Measurements from ENCODE around the gene NAB2. TPM values are rescaled to one million over a fixed set of nuclear protein-coding genes. Genes with fewer than 3 reads are reported as not detected.

Gene NAB2
- total RNA-seq, 1 experiment from 2014 or later: 17.4 TPM

- H3K36me3 ChIP-seq (ENCODE audit: low read depth, low read length): no peaks in the 10 kb centered on the region
- ChIA-PET CTCF (no interaction called here), POLR2A (ENCODE audit: unreplicated experiment) (no interaction called here)
- H3K9me2 ChIP-seq (replicated peaks; ENCODE audit: low read length): no peaks in the 10 kb centered on the region
- H3F3A ChIP-seq (ENCODE audit: low read length, unreplicated experiment): no peaks in the 10 kb centered on the region
- H3K27me3 ChIP-seq (ENCODE audit: low read length): no peaks in the 10 kb centered on the region
- H3K9ac ChIP-seq (ENCODE audit: low read length): no peak overlapping the region
- no peak overlapping the region for H3K4me2 ChIP-seq (ENCODE audit: low read length)
- no peak overlapping the region for H3K4me3 ChIP-seq (ENCODE audit: low read length)
- no TSS peak for BruUV-seq (replicated peaks)
- intact Hi-C loops (cut with micrococcal nuclease): no loop called here
- no peak for DNase-seq
- no peaks in the 10 kb centered on the region for H3K9me3 ChIP-seq (ENCODE audit: low read length)
- H4K20me1 ChIP-seq (ENCODE audit: low read length): no peaks in the 10 kb centered on the region
- H3K27ac ChIP-seq (ENCODE audit: low read length): no peak overlapping the region
- peaks cover 16% of the 10 kb centered on the region for H3K4me1 ChIP-seq (ENCODE audit: insufficient read depth, low read length)
- ATAC-seq: no peak
- H2AFZ ChIP-seq (ENCODE audit: low read length): no peak overlapping the region
- no peaks in the 10 kb centered on the region for H3K79me2 ChIP-seq (ENCODE audit: low read length)
- TF ChIP-seq EZH2phosphoT487 (IDR thresholded peaks at IDR 0.05; ENCODE audit: borderline replicate concordance, low read length) (no peak), EZH2 (IDR thresholded peaks at IDR 0.05; ENCODE audit: low read length, unreplicated experiment) (no peak)
- TF ChIP-seq, protein P1, sequence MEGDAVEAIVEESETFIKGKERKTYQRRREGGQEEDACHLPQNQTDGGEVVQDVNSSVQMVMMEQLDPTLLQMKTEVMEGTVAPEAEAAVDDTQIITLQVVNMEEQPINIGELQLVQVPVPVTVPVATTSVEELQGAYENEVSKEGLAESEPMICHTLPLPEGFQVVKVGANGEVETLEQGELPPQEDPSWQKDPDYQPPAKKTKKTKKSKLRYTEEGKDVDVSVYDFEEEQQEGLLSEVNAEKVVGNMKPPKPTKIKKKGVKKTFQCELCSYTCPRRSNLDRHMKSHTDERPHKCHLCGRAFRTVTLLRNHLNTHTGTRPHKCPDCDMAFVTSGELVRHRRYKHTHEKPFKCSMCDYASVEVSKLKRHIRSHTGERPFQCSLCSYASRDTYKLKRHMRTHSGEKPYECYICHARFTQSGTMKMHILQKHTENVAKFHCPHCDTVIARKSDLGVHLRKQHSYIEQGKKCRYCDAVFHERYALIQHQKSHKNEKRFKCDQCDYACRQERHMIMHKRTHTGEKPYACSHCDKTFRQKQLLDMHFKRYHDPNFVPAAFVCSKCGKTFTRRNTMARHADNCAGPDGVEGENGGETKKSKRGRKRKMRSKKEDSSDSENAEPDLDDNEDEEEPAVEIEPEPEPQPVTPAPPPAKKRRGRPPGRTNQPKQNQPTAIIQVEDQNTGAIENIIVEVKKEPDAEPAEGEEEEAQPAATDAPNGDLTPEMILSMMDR (conservative IDR thresholded peaks at IDR 0.05; ENCODE audit: low read depth, low read length): no peak
These were observed 14.9 kb downstream of the NAB2 start for GRCh38 chr12:57103856-57104255.

DNA sequence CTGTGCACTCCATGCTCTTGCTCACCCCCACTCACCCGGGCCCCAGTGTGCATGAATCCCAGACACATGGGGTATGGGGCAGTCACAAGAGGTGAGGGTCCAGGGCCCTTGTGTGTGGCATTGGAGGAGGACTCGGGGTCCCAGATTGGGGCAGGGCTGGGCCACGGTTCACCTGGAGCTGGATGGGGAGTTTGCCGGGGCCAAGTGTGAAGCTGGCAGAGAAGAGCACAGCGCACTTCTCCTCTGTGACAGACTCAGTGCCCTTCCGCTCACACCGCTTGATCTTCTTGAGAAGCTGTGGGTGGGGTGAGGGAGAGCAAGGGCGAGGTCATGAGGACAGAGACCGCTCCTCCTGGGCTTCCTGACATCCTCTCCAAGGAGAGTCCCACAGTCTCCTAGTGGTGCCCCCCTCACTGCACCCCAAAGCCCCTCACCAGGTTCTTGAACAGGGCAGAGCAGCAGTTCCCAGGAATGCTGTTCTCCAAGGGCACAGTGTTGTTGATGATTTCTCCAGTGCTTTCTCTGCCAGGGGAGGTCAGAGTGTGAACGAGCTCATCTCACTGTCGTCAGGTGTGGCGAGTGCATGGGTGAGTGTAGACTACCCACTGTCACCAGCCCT is 15.5 kb downstream of the NAB2 start:
- intact Hi-C loops (cut with micrococcal nuclease): no loop called here
- H3K4me3 ChIP-seq (ENCODE audit: low read length): no peak overlapping the region
- ATAC-seq: no peak

More for the DNA sequence above, 15.5 kb downstream of the NAB2 start:
- H3K9me3 ChIP-seq (ENCODE audit: low read length): no peaks in the 10 kb centered on the region
- TF ChIP-seq, protein P1 (conservative IDR thresholded peaks at IDR 0.05; ENCODE audit: low read depth, low read length): no peak
- TF ChIP-seq EZH2phosphoT487 (IDR thresholded peaks at IDR 0.05; ENCODE audit: borderline replicate concordance, low read length): no peak
- TF ChIP-seq EZH2 (IDR thresholded peaks at IDR 0.05; ENCODE audit: low read length, unreplicated experiment): no peak
- H3K27ac ChIP-seq (ENCODE audit: low read length): no peak overlapping the region
- no peaks in the 10 kb centered on the region for H3K27me3 ChIP-seq (ENCODE audit: low read length)
- ChIA-PET CTCF (no interaction called here), POLR2A (ENCODE audit: unreplicated experiment) (no interaction called here)
- H3K4me1 ChIP-seq (ENCODE audit: insufficient read depth, low read length): peaks cover 11% of the 10 kb centered on the region
- no peak overlapping the region for H2AFZ ChIP-seq (ENCODE audit: low read length)
- DNase-seq: no peak
- no peaks in the 10 kb centered on the region for H3F3A ChIP-seq (ENCODE audit: low read length, unreplicated experiment)
- no peaks in the 10 kb centered on the region for H3K36me3 ChIP-seq (ENCODE audit: low read depth, low read length)
- H3K79me2 ChIP-seq (ENCODE audit: low read length): no peaks in the 10 kb centered on the region
- no TSS peak for BruUV-seq (replicated peaks)
- H3K9ac ChIP-seq (ENCODE audit: low read length): no peak overlapping the region
- H3K9me2 ChIP-seq (replicated peaks; ENCODE audit: low read length): no peaks in the 10 kb centered on the region
- no peak overlapping the region for H3K4me2 ChIP-seq (ENCODE audit: low read length)
- no peaks in the 10 kb centered on the region for H4K20me1 ChIP-seq (ENCODE audit: low read length)
